WI38 (cell line): ENCODE measurements around the gene TNFRSF8.
"Not testable (repeated sequence)": the region's sequence is repeated elsewhere in the genome, so short reads cannot be mapped to it uniquely, and the experiment has no call there.

Experiments
- H3K4me3 ChIP-seq: 2 replicates; pipeline ENCODE4 v1.5.1; 2011; ENCODE audit warnings: low read depth, mild to moderate bottlenecking, control low read depth, low read length
- CTCF ChIP-seq: IDR thresholded peaks from 2 replicates; pipeline ENCODE4 v1.5.1; 2012; ENCODE audit warnings: low read depth, mild to moderate bottlenecking, control low read depth, low read length

TNFRSF8 gene

GRCh38 chr1:12094180-12094579 is 31.1 kb downstream of the TNFRSF8 start:
- TF ChIP-seq CTCF, result no peak
- H3K4me3 ChIP-seq, result no peak overlapping the region

- no peak for TF ChIP-seq CTCF
- H3K4me3 ChIP-seq, result no peak overlapping the region
These were observed 32.6 kb downstream of the TNFRSF8 start for GRCh38 chr1:12095452-12096263.

GRCh38 chr1:12096615-12097014 is 33.5 kb downstream of the TNFRSF8 start:
- no peak for TF ChIP-seq CTCF
- H3K4me3 ChIP-seq, result no peak overlapping the region

GRCh38 chr1:12097321-12097720 is 34.2 kb downstream of the TNFRSF8 start:
- H3K4me3 ChIP-seq, result no peak overlapping the region
- no peak for TF ChIP-seq CTCF

GRCh38 chr1:12098786-12099185 is 35.7 kb downstream of the TNFRSF8 start:
- TF ChIP-seq CTCF, result no peak
- no peak overlapping the region for H3K4me3 ChIP-seq

GRCh38 chr1:12099610-12100009 is 36.5 kb downstream of the TNFRSF8 start:
- no peak overlapping the region for H3K4me3 ChIP-seq
- no peak for TF ChIP-seq CTCF

- no peak for TF ChIP-seq CTCF
- no peak overlapping the region for H3K4me3 ChIP-seq
These were observed 37.0 kb downstream of the TNFRSF8 start for GRCh38 chr1:12100071-12100470.

GRCh38 chr1:12101120-12101519 is 38.0 kb downstream of the TNFRSF8 start:
- H3K4me3 ChIP-seq, result not testable (repeated sequence)
